ENCODE results near the gene FGD5.

GRCh38 chr3:14957153-14957552 lies 138.4 kb downstream of the FGD5 start:
- TF ChIP-seq, protein P1, sequence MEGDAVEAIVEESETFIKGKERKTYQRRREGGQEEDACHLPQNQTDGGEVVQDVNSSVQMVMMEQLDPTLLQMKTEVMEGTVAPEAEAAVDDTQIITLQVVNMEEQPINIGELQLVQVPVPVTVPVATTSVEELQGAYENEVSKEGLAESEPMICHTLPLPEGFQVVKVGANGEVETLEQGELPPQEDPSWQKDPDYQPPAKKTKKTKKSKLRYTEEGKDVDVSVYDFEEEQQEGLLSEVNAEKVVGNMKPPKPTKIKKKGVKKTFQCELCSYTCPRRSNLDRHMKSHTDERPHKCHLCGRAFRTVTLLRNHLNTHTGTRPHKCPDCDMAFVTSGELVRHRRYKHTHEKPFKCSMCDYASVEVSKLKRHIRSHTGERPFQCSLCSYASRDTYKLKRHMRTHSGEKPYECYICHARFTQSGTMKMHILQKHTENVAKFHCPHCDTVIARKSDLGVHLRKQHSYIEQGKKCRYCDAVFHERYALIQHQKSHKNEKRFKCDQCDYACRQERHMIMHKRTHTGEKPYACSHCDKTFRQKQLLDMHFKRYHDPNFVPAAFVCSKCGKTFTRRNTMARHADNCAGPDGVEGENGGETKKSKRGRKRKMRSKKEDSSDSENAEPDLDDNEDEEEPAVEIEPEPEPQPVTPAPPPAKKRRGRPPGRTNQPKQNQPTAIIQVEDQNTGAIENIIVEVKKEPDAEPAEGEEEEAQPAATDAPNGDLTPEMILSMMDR (IDR thresholded peaks at IDR 0.05): no peak
- TF ChIP-seq POLR2AphosphoS5 (IDR thresholded peaks at IDR 0.05): no peak

Data from stomach (tissue), 4 donors.